ENCODE data around the gene MAPKAPK3.

The MAPKAPK3 gene

DNA sequence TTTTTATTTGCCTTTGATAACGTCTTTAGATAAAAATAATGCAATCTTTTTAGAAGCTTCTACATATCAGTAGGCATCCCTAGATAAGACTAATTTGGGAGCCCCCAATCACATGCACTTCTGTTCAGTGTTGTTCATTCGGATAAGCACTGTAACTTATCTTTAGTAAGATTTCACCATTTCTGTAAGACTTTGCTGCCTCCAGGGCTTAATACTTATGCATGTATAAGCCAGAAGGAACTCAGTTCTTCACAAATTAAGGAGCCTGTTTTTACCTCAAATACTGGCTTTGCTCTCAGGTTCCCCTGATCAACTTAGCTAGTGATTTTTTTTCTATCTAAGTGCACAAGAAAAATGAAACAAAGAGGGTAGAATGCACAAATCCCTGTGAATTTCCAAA, 78.1 kb downstream of the MAPKAPK3 start:
- DNase-seq (ENCODE audit: insufficient read length, low spot score) (no peak), FAIRE-seq (no peak)
- TF ChIP-seq, protein P1, sequence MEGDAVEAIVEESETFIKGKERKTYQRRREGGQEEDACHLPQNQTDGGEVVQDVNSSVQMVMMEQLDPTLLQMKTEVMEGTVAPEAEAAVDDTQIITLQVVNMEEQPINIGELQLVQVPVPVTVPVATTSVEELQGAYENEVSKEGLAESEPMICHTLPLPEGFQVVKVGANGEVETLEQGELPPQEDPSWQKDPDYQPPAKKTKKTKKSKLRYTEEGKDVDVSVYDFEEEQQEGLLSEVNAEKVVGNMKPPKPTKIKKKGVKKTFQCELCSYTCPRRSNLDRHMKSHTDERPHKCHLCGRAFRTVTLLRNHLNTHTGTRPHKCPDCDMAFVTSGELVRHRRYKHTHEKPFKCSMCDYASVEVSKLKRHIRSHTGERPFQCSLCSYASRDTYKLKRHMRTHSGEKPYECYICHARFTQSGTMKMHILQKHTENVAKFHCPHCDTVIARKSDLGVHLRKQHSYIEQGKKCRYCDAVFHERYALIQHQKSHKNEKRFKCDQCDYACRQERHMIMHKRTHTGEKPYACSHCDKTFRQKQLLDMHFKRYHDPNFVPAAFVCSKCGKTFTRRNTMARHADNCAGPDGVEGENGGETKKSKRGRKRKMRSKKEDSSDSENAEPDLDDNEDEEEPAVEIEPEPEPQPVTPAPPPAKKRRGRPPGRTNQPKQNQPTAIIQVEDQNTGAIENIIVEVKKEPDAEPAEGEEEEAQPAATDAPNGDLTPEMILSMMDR (IDR thresholded peaks at IDR 0.05; ENCODE audit: insufficient read depth, missing control alignments) = no peak

DNA sequence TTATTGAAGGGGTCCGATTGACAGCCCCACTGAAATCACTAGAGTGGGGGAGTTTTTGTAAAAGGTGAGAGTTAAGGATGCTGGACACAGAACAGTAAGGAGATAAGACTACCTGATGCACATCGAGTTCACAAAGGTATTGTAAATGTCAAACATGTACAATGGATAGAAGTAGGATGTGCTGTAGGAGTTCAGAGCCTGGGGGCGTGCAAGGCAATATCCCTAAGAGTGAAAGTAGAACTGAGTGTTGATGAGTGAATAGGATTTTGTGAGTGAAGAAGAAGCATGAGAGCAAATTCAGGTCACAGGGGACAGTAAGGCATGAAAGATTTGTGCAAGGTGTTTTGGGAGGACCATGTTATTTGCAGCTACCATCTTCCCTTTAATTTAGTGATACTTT, 79.3 kb downstream of the MAPKAPK3 start:
- TF ChIP-seq, protein P1 (IDR thresholded peaks at IDR 0.05; ENCODE audit: insufficient read depth, missing control alignments) = no peak
- FAIRE-seq (no peak), DNase-seq (ENCODE audit: insufficient read length, low spot score) (no peak)

DNA sequence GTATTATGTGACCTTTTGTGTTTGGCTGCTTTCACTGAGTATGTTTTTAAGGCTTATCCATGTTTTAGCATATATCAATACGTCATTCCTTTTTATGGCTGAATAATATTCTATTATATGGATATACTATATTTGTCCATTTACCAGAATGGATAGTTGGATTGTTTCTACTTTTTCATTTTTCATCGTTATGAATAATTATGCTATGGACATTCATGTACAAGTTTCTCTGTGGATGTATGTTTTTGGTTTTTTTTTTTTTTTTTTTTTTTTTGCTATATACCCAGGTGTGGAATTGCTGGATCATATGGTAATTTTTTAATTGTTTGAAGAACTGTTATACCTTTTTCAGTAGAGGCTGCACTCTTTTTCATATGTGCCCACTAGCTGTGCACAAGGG, 81.3 kb downstream of the MAPKAPK3 start:
- no peak for DNase-seq (ENCODE audit: insufficient read length, low spot score)
- FAIRE-seq = no peak
- TF ChIP-seq, protein P1 (IDR thresholded peaks at IDR 0.05; ENCODE audit: insufficient read depth, missing control alignments) = no peak
